GM12891 (cell line): ENCODE data around the gene STEAP2.

Experiments used
- DNase-seq: peaks from one replicate; pipeline ENCODE4 v3.0.0; 2011; ENCODE audit warnings: low spot score; ENCODE audit not compliant: insufficient read length
- FAIRE-seq: peaks from 2 replicates; lab custom pipeline; 2011; peaks lifted over from hg19 to GRCh38; lab: Jason Lieb, UNC
- PAX5 ChIP-seq: IDR thresholded peaks from 2 replicates; pipeline ENCODE4 v1.6.1; 2011; ENCODE audit warnings: low read length, moderate library complexity, mild to moderate bottlenecking; ENCODE audit not compliant: insufficient read depth, severe bottlenecking
- POLR2A ChIP-seq: IDR thresholded peaks from 2 replicates; pipeline ENCODE4 v1.6.1; 2011; ENCODE audit warnings: low read depth, low read length, control low read depth
- POLR2AphosphoS5 ChIP-seq: IDR thresholded peaks from 2 replicates; pipeline ENCODE4 v1.6.1; 2011; ENCODE audit warnings: low read depth, low read length, control low read depth
- POU2F2 ChIP-seq: IDR thresholded peaks from 2 replicates; pipeline ENCODE4 v1.6.1; 2011; ENCODE audit warnings: low read depth, mild to moderate bottlenecking, control low read depth, low read length, moderate library complexity
- SPI1 ChIP-seq: IDR thresholded peaks from 2 replicates; pipeline ENCODE4 v1.6.1; 2011; ENCODE audit warnings: low read depth, low read length, control low read depth
- TAF1 ChIP-seq: IDR thresholded peaks from 2 replicates; pipeline ENCODE4 v1.6.1; 2011; ENCODE audit warnings: low read depth, low read length, control low read depth

STEAP2 gene

GRCh38 chr7:90216080-90216674 is 4.6 kb downstream of the STEAP2 start:
- TF ChIP-seq POU2F2 = no peak
- no peak for TF ChIP-seq POLR2A
- TF ChIP-seq TAF1 = no peak
- no peak for TF ChIP-seq SPI1
- no peak for TF ChIP-seq PAX5
- no peak for TF ChIP-seq POLR2AphosphoS5
- no peak for DNase-seq
- no peak for FAIRE-seq

GRCh38 chr7:90216771-90217170 is 5.2 kb downstream of the STEAP2 start:
- TF ChIP-seq POLR2AphosphoS5 = no peak
- no peak for FAIRE-seq
- DNase-seq = no peak

GRCh38 chr7:90222390-90222789 is 10.8 kb downstream of the STEAP2 start:
- TF ChIP-seq SPI1 = no peak
- TF ChIP-seq POU2F2 = no peak
- TF ChIP-seq PAX5 = no peak
- TF ChIP-seq POLR2A = no peak
- no peak for TF ChIP-seq TAF1
- no peak for TF ChIP-seq POLR2AphosphoS5
- FAIRE-seq = no peak
- DNase-seq = no peak

GRCh38 chr7:90222811-90223725 is 11.5 kb downstream of the STEAP2 start:
- no peak for TF ChIP-seq POLR2A
- TF ChIP-seq PAX5 = no peak
- no peak for TF ChIP-seq TAF1
- TF ChIP-seq SPI1 = no peak
- no peak for TF ChIP-seq POLR2AphosphoS5
- TF ChIP-seq POU2F2 = no peak
- FAIRE-seq = no peak
- DNase-seq = no peak

- no peak for DNase-seq
These were observed 12.7 kb downstream of the STEAP2 start for GRCh38 chr7:90224195-90224594.

GRCh38 chr7:90225181-90225580 is 13.6 kb downstream of the STEAP2 start:
- TF ChIP-seq PAX5 = no peak
- TF ChIP-seq POLR2AphosphoS5 = no peak
- no peak for TF ChIP-seq TAF1
- TF ChIP-seq POLR2A = no peak
- no peak for TF ChIP-seq POU2F2
- TF ChIP-seq SPI1 = no peak
- DNase-seq (no peak), FAIRE-seq (no peak)

More at GRCh38 chr7:90224195-90224594, 12.7 kb downstream of the STEAP2 start:
- no peak for TF ChIP-seq SPI1
- no peak for TF ChIP-seq POU2F2
- no peak for TF ChIP-seq PAX5
- TF ChIP-seq POLR2A = no peak
- TF ChIP-seq POLR2AphosphoS5 = no peak
- TF ChIP-seq TAF1 = no peak
- FAIRE-seq = peak; percentile 43

GRCh38 chr7:90225601-90226000 is 14.1 kb downstream of the STEAP2 start:
- DNase-seq (no peak), FAIRE-seq (no peak)
- TF ChIP-seq TAF1 (no peak), SPI1 (no peak), PAX5 (no peak), POLR2AphosphoS5 (no peak), POU2F2 (no peak), POLR2A (no peak)

GRCh38 chr7:90227259-90227658 is 15.7 kb downstream of the STEAP2 start:
- TF ChIP-seq POU2F2 = no peak
- no peak for TF ChIP-seq TAF1
- no peak for TF ChIP-seq POLR2A
- no peak for DNase-seq
- no peak for FAIRE-seq

GRCh38 chr7:90229682-90230081 is 18.1 kb downstream of the STEAP2 start:
- no peak for DNase-seq
- TF ChIP-seq TAF1 = no peak
- TF ChIP-seq POLR2AphosphoS5 = no peak
- TF ChIP-seq POLR2A = no peak
- no peak for TF ChIP-seq SPI1
- TF ChIP-seq POU2F2 = no peak
- TF ChIP-seq PAX5 = no peak
- no peak for FAIRE-seq

GRCh38 chr7:90230834-90231233 is 19.3 kb downstream of the STEAP2 start:
- FAIRE-seq (no peak), DNase-seq (no peak)
- TF ChIP-seq TAF1 = no peak
- TF ChIP-seq POLR2AphosphoS5 = no peak
- no peak for TF ChIP-seq POLR2A
- TF ChIP-seq PAX5 = no peak
- TF ChIP-seq POU2F2 = no peak
- TF ChIP-seq SPI1 = no peak
